ENCODE data around the gene IQGAP2. TPM values are rescaled to one million over a fixed set of nuclear protein-coding genes. Genes with fewer than 3 reads are reported as not detected.
A peak's percentile ranks its signal among the peaks of the same experiment; 100 is the strongest.
"Not testable (repeated sequence)": the region's sequence is repeated elsewhere in the genome, so short reads cannot be mapped to it uniquely, and the experiment has no call there.

IQGAP2 gene
- total RNA-seq (1 to 10 TPM; 5.2 to 9.2 (median 6.3) TPM), polyA plus RNA-seq (3.0 TPM)
- long read RNA-seq, donor 1, partial matches to known transcripts: 3 of 4 reads
- long read RNA-seq, donor 1, other reads (novel, unspliced or antisense): 1 of 4 reads
- long read RNA-seq, donor 2: 0 reads
- long read RNA-seq, donor 3, partial matches to known transcripts: 0 of 1 reads
- long read RNA-seq, donor 3, other reads (novel, unspliced or antisense): 1 of 1 reads
- long read RNA-seq, donor 4, full-length matches to known transcripts: 1 of 2 reads
- long read RNA-seq, donor 4, partial matches to known transcripts: 1 of 2 reads
- long read RNA-seq, donor 4, other reads (novel, unspliced or antisense): 0 of 2 reads

- peaks cover 2% of the 10 kb centered on the region for H3K27me3 ChIP-seq (ENCODE audit: control insufficient read depth, insufficient read depth)
- peak within 1 kb of the TSS; percentile 23 for H3K27ac ChIP-seq (ENCODE audit: low read length)
- H3K4me1 ChIP-seq (ENCODE audit: control insufficient read depth, insufficient read depth, low read length): no peaks in the 10 kb centered on the region
- H3K4me3 ChIP-seq (ENCODE audit: low read length): peak within 1 kb of the TSS; percentile 63
- under 1% methylated on average over 92 of the region's 92 CpGs for WGBS
- intact Hi-C loops (cut with DNase I): no loop called here
- peak; percentile 54 to 88 (median 84) for DNase-seq
- peak; percentile 88 to 91 for ATAC-seq
- H3K9me3 ChIP-seq (ENCODE audit: control insufficient read depth, low read length): no peaks in the 10 kb centered on the region
Measured at GRCh38 chr5:76402886-76403765, at the start of gene IQGAP2. Gene IQGAP2, plus strand, starts transcription at chr5:76403285. Its CDS starts 261 bp downstream, at chr5:76403546.

- H3K4me3 ChIP-seq (ENCODE audit: low read length): no peak overlapping the region
- intact Hi-C loops (cut with DNase I): no loop called here
- ATAC-seq (no peak), DNase-seq (no peak)
- H3K9me3 ChIP-seq (ENCODE audit: control insufficient read depth, low read length): no peaks in the 10 kb centered on the region
- no peak overlapping the region for H3K27ac ChIP-seq (ENCODE audit: low read length)
- no peaks in the 10 kb centered on the region for H3K4me1 ChIP-seq (ENCODE audit: control insufficient read depth, insufficient read depth, low read length)
- WGBS: 85% methylated on average over 5 of the region's 5 CpGs
- H3K27me3 ChIP-seq (ENCODE audit: control insufficient read depth, insufficient read depth): no peaks in the 10 kb centered on the region
Measured at GRCh38 chr5:76356887-76357286, 46.2 kb upstream of the IQGAP2 start.

- DNase-seq (peak in 1 of 3 donors; percentile 45), ATAC-seq (no peak)
- H3K27me3 ChIP-seq (ENCODE audit: control insufficient read depth, insufficient read depth): no peaks in the 10 kb centered on the region
- H3K9me3 ChIP-seq (ENCODE audit: control insufficient read depth, low read length): no peaks in the 10 kb centered on the region
- no peak overlapping the region for H3K27ac ChIP-seq (ENCODE audit: low read length)
- intact Hi-C loops (cut with DNase I): no loop called here
- H3K4me1 ChIP-seq (ENCODE audit: control insufficient read depth, insufficient read depth, low read length): no peaks in the 10 kb centered on the region
- H3K4me3 ChIP-seq (ENCODE audit: low read length): no peak overlapping the region
- WGBS: 47% methylated on average over 17 of the region's 17 CpGs
Measured at GRCh38 chr5:76363352-76364225, 39.5 kb upstream of the IQGAP2 start.

DNA sequence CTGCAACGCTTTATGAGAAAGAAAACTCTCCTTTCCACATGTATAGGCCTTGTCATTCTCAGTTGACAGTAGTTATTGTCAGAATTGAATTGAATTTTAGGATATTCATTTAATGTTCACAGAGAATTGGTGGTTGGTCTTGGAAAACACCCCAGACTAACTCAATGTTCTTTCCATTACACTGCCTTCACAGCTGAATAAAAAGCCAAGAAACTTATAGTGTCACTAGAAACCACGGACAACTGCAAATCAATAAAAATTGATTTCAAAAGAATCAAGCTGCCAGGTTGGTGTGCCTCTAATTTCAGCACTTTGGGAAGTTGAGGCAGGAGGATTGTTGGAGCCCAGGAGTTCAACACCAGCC lies 38.9 kb upstream of the IQGAP2 start:
- DNase-seq: no peak
- Histone ChIP-seq H3K4me3 (ENCODE audit: low read length) (no peak overlapping the region), H3K27ac (ENCODE audit: low read length) (no peak overlapping the region), H3K27me3 (ENCODE audit: control insufficient read depth, insufficient read depth) (no peaks in the 10 kb centered on the region), H3K9me3 (ENCODE audit: control insufficient read depth, low read length) (no peaks in the 10 kb centered on the region), H3K4me1 (ENCODE audit: control insufficient read depth, insufficient read depth, low read length) (no peaks in the 10 kb centered on the region)
- WGBS: 67% methylated on average over 2 of the region's 2 CpGs
- no peak for ATAC-seq
- intact Hi-C loops (cut with DNase I): no loop called here

GRCh38 chr5:76365561-76365960 lies 37.5 kb upstream of the IQGAP2 start:
- Histone ChIP-seq H3K4me1 (ENCODE audit: control insufficient read depth, insufficient read depth, low read length) (no peaks in the 10 kb centered on the region), H3K9me3 (ENCODE audit: control insufficient read depth, low read length) (no peaks in the 10 kb centered on the region), H3K27ac (ENCODE audit: low read length) (no peak overlapping the region), H3K4me3 (ENCODE audit: low read length) (no peak overlapping the region), H3K27me3 (ENCODE audit: control insufficient read depth, insufficient read depth) (no peaks in the 10 kb centered on the region)
- DNase-seq (no peak), ATAC-seq (no peak)
- intact Hi-C loops (cut with DNase I): no loop called here

GRCh38 chr5:76366596-76366995 lies 36.5 kb upstream of the IQGAP2 start:
- Histone ChIP-seq H3K4me1 (ENCODE audit: control insufficient read depth, insufficient read depth, low read length) (no peaks in the 10 kb centered on the region), H3K27ac (ENCODE audit: low read length) (no peak overlapping the region), H3K4me3 (ENCODE audit: low read length) (no peak overlapping the region), H3K9me3 (ENCODE audit: control insufficient read depth, low read length) (no peaks in the 10 kb centered on the region), H3K27me3 (ENCODE audit: control insufficient read depth, insufficient read depth) (no peaks in the 10 kb centered on the region)
- WGBS: 95% methylated on average over 2 of the region's 2 CpGs
- ATAC-seq (no peak), DNase-seq (no peak)
- intact Hi-C loops (cut with DNase I): no loop called here

GRCh38 chr5:76367623-76368371 lies 35.3 kb upstream of the IQGAP2 start:
- intact Hi-C loops (cut with DNase I): no loop called here
- 89% methylated on average over 6 of the region's 6 CpGs for whole genome bisulfite sequencing
- ATAC-seq (no peak), DNase-seq (no peak)
- Histone ChIP-seq H3K27ac (ENCODE audit: low read length) (no peak overlapping the region), H3K4me1 (ENCODE audit: control insufficient read depth, insufficient read depth, low read length) (peaks cover 2% of the 10 kb centered on the region), H3K4me3 (ENCODE audit: low read length) (no peak overlapping the region), H3K9me3 (ENCODE audit: control insufficient read depth, low read length) (no peaks in the 10 kb centered on the region), H3K27me3 (ENCODE audit: control insufficient read depth, insufficient read depth) (no peaks in the 10 kb centered on the region)

- ATAC-seq (no peak), DNase-seq (no peak)
- H3K27ac ChIP-seq (ENCODE audit: low read length): no peak overlapping the region
- H3K4me3 ChIP-seq (ENCODE audit: low read length): no peak overlapping the region
- no peaks in the 10 kb centered on the region for H3K27me3 ChIP-seq (ENCODE audit: control insufficient read depth, insufficient read depth)
- H3K9me3 ChIP-seq (ENCODE audit: control insufficient read depth, low read length): no peaks in the 10 kb centered on the region
- intact Hi-C loops (cut with DNase I): no loop called here
- peaks cover 2% of the 10 kb centered on the region for H3K4me1 ChIP-seq (ENCODE audit: control insufficient read depth, insufficient read depth, low read length)
- WGBS: 67% methylated on average over 1 of the region's 1 CpG
Measured at GRCh38 chr5:76368941-76369340, 34.1 kb upstream of the IQGAP2 start.

GRCh38 chr5:76369668-76370067 lies 33.4 kb upstream of the IQGAP2 start:
- ATAC-seq; H3K9me3 ChIP-seq (ENCODE audit: control insufficient read depth, low read length); DNase-seq; H3K27ac ChIP-seq (ENCODE audit: low read length); intact Hi-C loops (cut with DNase I); H3K27me3 ChIP-seq (ENCODE audit: control insufficient read depth, insufficient read depth); H3K4me3 ChIP-seq (ENCODE audit: low read length); H3K4me1 ChIP-seq (ENCODE audit: control insufficient read depth, insufficient read depth, low read length): not testable (repeated sequence)
- WGBS: 74% methylated on average over 7 of the region's 8 CpGs

GRCh38 chr5:76371960-76372322 lies 31.1 kb upstream of the IQGAP2 start:
- DNase-seq (no peak), ATAC-seq (no peak)
- intact Hi-C loops (cut with DNase I): no loop called here
- H3K27ac ChIP-seq (ENCODE audit: low read length): no peak overlapping the region
- no peaks in the 10 kb centered on the region for H3K27me3 ChIP-seq (ENCODE audit: control insufficient read depth, insufficient read depth)
- H3K4me1 ChIP-seq (ENCODE audit: control insufficient read depth, insufficient read depth, low read length): peaks cover 2% of the 10 kb centered on the region
- no peaks in the 10 kb centered on the region for H3K9me3 ChIP-seq (ENCODE audit: control insufficient read depth, low read length)
- 40% methylated on average over 2 of the region's 2 CpGs for whole genome bisulfite sequencing
- H3K4me3 ChIP-seq (ENCODE audit: low read length): no peak overlapping the region
